K562 (cell line): ENCODE data around the gene COL5A3. TPM values are rescaled to one million over a fixed set of nuclear protein-coding genes. Genes with fewer than 3 reads are reported as not detected.

Experiments used
- CUX1 ChIP-seq: fragments of 200-800 bp; sonication (Bioruptor generic); IDR thresholded peaks from 2 replicates; pipeline ENCODE4 v1.6.1; 2016; ENCODE audit warnings: missing genetic modification characterization, missing compliant biosample characterization
- FOS ChIP-seq: IDR thresholded peaks from 3 replicates; pipeline ENCODE4 v1.6.1; 2011; ENCODE audit not compliant: insufficient read length; ENCODE audit errors: extremely low read depth
- MTA2 ChIP-seq: fragments of 450-650 bp; IDR thresholded peaks from 2 replicates; pipeline ENCODE4 v1.6.1; 2016; ENCODE audit warnings: low read depth
- PBX2 ChIP-seq, 2 experiments: IDR thresholded peaks in 1 of 2; conservative IDR thresholded peaks in 1 of 2; 2 replicates each; pipeline ENCODE4 v1.6.1; 2016; ENCODE audit warnings: low read depth in 2 of 2, mild to moderate bottlenecking in 1 of 2, missing compliant biosample characterization in 1 of 2, missing genetic modification characterization in 1 of 2, moderate library complexity in 1 of 2
- SIX5 ChIP-seq, 2 experiments: IDR thresholded peaks; 2 replicates each; pipeline ENCODE4 v1.6.1; 2011; ENCODE audit warnings: low read length in 2 of 2, borderline replicate concordance in 1 of 2, low read depth in 1 of 2, mild to moderate bottlenecking in 1 of 2, moderate library complexity in 1 of 2; ENCODE audit not compliant: insufficient read depth in 1 of 2
- YY1 ChIP-seq, 3 experiments: IDR thresholded peaks; 2 replicates each; pipeline ENCODE4 v1.6.1; 2011; ENCODE audit warnings: low read length in 2 of 3, mild to moderate bottlenecking in 2 of 3, moderate library complexity in 2 of 3, borderline replicate concordance in 1 of 3, control low read depth in 1 of 3, low read depth in 1 of 3; ENCODE audit not compliant: insufficient read depth in 3 of 3, insufficient replicate concordance in 2 of 3, control insufficient read depth in 1 of 3, insufficient read length in 1 of 3; ENCODE audit errors: extremely low read depth in 1 of 3
- polyA plus RNA-seq, 8 experiments: library from polyadenylated mRNA; depleted of rRNA in 4 of 8; stranded (reverse) in 5 of 8; unstranded in 3 of 8; fragments of >200 nt; fragmentation: Nextera tagmentation in 2 of 8; fragmentation: Illumina TruSeq in 1 of 8; extraction: Ambion mirVana in 2 of 8; extraction: Trizol in 1 of 8; gene quantifications; 2 replicates each; pipeline versions ENCODE4 v1.2.1 to v1.2.3, GENCODE V29; 2011 to 2014; ENCODE audit warnings: inconsistent platforms in 1 of 8, missing spikeins in 1 of 8
- total RNA-seq, 7 experiments: library from RNA; depleted of rRNA in 6 of 7; stranded (reverse); fragments of >200 nt in 6 of 7; fragmentation: Illumina TruSeq in 2 of 7; extraction: Trizol in 2 of 7; gene quantifications; 2 replicates each; pipeline versions ENCODE4 v1.2.1 to v1.2.3, GENCODE V29; 2011 to 2021; ENCODE audit warnings: low replicate concordance in 1 of 7

COL5A3 gene
- total and polyA plus RNA-seq, 9 of the 15 experiments (the other 6 are each of a cell fraction or from before 2014, with no cell fraction given): 0.01 to 0.02 TPM; not detected in 7

GRCh38 chr19:10044390-10044789 is 34.1 kb upstream of the COL5A3 start (continued):
- TF ChIP-seq CUX1 (CRISPR knock-in tag) (no peak), SIX5 (IDR thresholded peaks at IDR 0.05; ENCODE audit: borderline replicate concordance in 1 of 2, insufficient read depth in 1 of 2, low read depth in 1 of 2, low read length in 2 of 2) (peak; percentile 44 to 56; a peak in 3 of 4 replicates), PBX2 (CRISPR knock-in tag; IDR thresholded peaks at IDR 0.05; ENCODE audit: low read depth) (no peak), PBX2 (tag; conservative IDR thresholded peaks at IDR 0.05; ENCODE audit: low read depth) (peak; percentile 49), FOS (peak; percentile 64), MTA2 (no peak), YY1 (IDR thresholded peaks at IDR 0.05; ENCODE audit: borderline replicate concordance in 1 of 3, control insufficient read depth in 1 of 3, extremely low read depth in 1 of 3, insufficient read depth in 3 of 3, insufficient read length in 1 of 3, insufficient replicate concordance in 2 of 3, low read depth in 1 of 3, low read length in 2 of 3) (peak in 1 of 3 experiments; percentile 60)
